GM10248 (cell line): Measurements from ENCODE around the gene TELO2.

Experiments used
- CTCF ChIA-PET: fragments of 300-600 bp; sonication (Branson Sonifier 250); formaldehyde crosslinking; extraction: SDS; loops from one replicate; lab custom pipeline; 2021; ENCODE audit warnings: antibody characterized with exemption; lab: Yijun Ruan, JAX
- POLR2A ChIA-PET: fragments of 350-650 bp; sonication (Branson Sonifier 250); formaldehyde crosslinking; extraction: SDS; loops from one replicate; lab custom pipeline; 2020; ENCODE audit warnings: antibody characterized with exemption; lab: Yijun Ruan, JAX
- DNase-seq: peaks from one replicate; pipeline ENCODE4 v3.0.0; 2012; ENCODE audit errors: extremely low spot score
- TF ChIP-seq, protein P1 (sequence below): IDR thresholded peaks from 2 replicates; pipeline ENCODE4 v1.5.1; 2012; ENCODE audit warnings: mild to moderate bottlenecking, low read depth; ENCODE audit errors: extremely low read depth, missing control alignments, control extremely low read depth

Gene TELO2

DNA sequence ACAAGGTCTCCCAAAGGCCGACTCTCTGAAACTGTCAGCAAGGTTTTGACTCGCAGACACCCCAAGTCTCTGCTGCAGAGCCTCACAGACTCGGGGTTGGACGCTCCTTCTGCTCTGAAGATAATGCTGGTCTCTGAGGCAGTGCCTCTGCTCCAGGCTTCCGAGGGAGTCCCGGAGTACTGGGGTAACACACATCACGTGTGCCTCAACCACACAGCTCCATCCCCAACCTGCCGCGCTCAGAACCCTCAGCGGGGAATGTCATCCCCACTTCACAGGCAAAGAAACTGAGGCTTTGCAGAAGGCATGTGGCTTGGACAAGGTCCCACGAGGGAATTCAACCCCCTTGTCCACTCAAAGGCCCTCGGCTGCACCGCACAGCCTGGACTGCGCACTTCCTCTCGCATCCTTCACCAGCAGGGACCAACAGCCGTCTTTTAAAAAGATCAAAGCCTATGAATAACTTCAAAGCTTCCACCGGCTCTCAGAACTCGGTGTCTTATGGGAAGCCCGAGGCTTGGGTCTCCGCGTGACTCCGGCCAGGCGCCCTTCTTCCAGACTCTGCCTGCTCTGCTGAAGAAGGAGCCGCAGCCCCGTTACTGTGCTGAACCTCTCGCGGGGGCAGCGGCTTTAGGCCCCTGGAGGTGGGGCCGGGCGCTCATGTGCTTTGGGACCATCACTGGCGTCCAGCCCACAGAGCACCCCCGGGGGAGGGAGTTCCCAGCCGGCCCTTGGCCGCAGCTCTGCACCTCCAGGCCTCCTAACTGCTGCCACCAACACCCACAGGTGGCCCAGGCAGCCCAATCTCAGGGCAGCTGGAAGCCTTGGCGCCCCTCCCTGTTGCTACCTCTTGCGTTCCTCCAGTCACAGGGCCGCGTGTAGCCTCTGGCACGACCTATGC lies 42.5 kb downstream of the TELO2 start:
- CTCF ChIA-PET: interaction anchor here (1.4 kb wide), 1 partner anchor 11 kb away, joined by 3 read pairs; no protein-coding TSS in a partner anchor
- DNase-seq: no peak
- POLR2A ChIA-PET: no interaction called here
- TF ChIP-seq, protein P1, sequence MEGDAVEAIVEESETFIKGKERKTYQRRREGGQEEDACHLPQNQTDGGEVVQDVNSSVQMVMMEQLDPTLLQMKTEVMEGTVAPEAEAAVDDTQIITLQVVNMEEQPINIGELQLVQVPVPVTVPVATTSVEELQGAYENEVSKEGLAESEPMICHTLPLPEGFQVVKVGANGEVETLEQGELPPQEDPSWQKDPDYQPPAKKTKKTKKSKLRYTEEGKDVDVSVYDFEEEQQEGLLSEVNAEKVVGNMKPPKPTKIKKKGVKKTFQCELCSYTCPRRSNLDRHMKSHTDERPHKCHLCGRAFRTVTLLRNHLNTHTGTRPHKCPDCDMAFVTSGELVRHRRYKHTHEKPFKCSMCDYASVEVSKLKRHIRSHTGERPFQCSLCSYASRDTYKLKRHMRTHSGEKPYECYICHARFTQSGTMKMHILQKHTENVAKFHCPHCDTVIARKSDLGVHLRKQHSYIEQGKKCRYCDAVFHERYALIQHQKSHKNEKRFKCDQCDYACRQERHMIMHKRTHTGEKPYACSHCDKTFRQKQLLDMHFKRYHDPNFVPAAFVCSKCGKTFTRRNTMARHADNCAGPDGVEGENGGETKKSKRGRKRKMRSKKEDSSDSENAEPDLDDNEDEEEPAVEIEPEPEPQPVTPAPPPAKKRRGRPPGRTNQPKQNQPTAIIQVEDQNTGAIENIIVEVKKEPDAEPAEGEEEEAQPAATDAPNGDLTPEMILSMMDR: no peak

DNA sequence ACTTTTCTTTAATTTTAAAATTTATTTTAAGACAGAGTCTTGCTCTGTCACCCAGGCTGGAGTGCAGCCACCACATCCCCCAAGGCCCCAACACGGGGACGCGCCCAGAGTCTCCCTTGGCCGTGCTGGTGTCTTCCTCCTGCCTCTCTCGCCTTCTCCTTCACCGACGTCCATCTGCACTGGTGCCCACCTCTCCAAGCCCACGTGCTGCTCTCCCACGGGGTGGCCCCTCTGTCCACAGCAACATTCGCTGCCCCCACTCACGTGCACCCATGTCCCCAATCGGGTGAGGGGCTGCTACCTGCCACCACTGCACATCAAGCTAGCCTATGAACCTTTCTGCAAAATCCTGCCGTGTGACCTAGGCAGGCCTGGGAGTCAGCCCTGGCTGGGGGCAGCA lies 43.4 kb downstream of the TELO2 start:
- POLR2A ChIA-PET: no interaction called here
- no peak for DNase-seq
- CTCF ChIA-PET: no interaction called here
- TF ChIP-seq, protein P1: no peak

DNA sequence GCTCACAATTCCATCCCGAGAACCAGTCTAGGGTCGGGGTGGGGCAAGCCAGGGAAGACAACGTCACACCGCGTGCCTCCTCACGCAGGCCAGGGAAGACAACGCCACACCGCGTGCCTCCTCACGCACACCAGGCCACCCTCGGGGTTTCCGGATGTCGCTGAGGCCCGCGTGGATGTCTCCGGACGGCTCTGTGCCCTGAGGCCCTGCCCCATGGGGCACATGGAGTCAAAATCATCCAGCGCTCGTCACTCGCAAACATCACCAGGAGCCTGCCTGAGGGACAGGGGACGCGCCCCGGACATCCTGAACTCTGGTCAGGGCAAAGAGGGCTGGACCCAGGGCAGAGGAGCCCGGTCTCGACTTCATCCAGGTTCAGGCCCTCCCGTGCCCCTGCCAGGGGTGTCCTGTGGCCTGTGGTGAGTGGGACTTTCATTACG lies 44.0 kb downstream of the TELO2 start:
- ChIA-PET CTCF (interaction anchor here (1.1 kb wide), 1 partner anchor 177 kb away, joined by 3 read pairs; no protein-coding TSS in a partner anchor), POLR2A (no interaction called here)
- TF ChIP-seq, protein P1: no peak
- DNase-seq: no peak

DNA sequence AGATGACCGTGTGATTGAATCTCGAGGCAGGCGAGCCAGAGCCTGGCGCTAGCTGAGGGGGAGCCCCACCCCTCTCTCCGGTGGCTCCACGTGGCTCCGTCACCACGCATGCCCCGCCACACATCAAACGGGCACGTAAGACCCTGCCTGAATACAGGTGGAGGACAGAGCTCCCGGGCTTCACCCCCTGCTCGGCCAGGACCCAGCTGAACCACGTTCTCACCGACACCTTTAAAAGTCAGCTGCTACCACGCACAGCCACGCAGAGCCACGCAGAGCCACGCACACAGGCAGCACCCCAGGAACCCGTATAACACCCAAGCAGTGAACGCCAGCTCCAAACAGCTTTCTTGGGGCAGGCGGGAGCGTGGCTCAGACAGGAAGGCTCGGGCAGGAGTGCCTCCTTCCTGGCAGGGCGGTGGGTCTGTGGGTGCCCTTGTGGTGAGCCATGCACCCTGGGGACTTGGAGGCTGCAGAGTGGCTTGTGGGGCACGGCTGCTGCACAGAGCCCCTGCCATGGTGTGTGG lies 44.7 kb downstream of the TELO2 start:
- POLR2A ChIA-PET: no interaction called here

DNA sequence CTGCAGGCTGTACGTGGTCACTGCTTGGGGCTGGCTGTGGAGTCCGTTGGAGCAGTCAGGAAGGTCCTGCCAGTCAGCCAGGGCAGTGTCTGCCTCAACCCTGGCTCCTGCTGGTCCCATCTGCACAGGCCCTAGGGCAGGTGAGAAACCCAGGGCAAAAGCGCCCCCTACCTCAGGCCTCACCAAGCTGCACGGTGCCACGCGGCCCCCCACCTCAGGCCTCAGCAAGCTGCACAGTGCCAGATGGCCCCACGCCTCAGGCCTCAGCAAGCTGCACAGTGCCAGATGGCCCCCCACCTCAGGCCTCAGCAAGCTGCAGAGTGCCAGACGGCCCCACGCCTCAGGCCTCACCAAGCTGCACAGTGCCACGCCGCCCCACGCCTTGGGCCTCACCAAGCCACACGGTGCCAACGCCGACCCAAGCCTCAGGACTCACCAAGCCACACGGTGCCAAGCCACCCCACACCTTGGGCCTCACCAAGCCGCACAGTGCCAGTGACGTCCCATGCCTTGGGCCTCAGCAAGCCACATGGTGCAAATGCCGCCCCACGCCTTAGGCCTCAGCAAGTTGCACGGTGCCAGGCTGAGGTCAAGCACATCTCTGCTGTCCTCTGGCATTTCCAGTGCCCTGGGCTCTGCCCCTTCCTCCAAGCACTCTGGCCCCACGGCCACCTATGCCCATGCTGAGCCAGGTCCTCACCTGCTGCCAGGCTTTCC lies 45.8 kb downstream of the TELO2 start:
- CTCF ChIA-PET: interaction anchor here (0.6 to 1.2 kb wide), 4 partner anchors 15 to 233 kb away, joined by 3 read pairs; no protein-coding TSS in a partner anchor
- POLR2A ChIA-PET: no interaction called here
- TF ChIP-seq, protein P1: no peak
- DNase-seq: no peak

More for the DNA sequence above, 44.7 kb downstream of the TELO2 start:
- CTCF ChIA-PET: interaction anchor here (1.1 to 1.2 kb wide), 2 partner anchors 178 to 232 kb away, joined by 3 read pairs; no protein-coding TSS in a partner anchor
- TF ChIP-seq, protein P1: no peak
- DNase-seq: no peak
